Measurements from ENCODE around the gene STARD3.

STARD3 gene

GRCh38 chr17:39655105-39655504, 18.2 kb downstream of the STARD3 start:
- Histone ChIP-seq H3K27me3 (ENCODE audit: insufficient read depth, low read length) (no peaks in the 10 kb centered on the region), H3K36me3 (ENCODE audit: insufficient read depth, low read length) (peaks cover 7% of the 10 kb centered on the region; the same call in 1 of the 2 replicates)

GRCh38 chr17:39658346-39658745, 21.4 kb downstream of the STARD3 start:
- H3K36me3 ChIP-seq (ENCODE audit: insufficient read depth, low read length) = peaks cover 32% of the 10 kb centered on the region; the same call in 1 of the 2 replicates
- H3K27me3 ChIP-seq (ENCODE audit: insufficient read depth, low read length) = no peaks in the 10 kb centered on the region
- no peaks in the 10 kb centered on the region for H3K79me2 ChIP-seq (ENCODE audit: insufficient read depth, low read length)
- H3K4me3 ChIP-seq (ENCODE audit: low read depth, low read length, poor library complexity, severe bottlenecking) = no peak overlapping the region
- no peak overlapping the region for H3K27ac ChIP-seq (ENCODE audit: low read depth, low read length, poor library complexity, severe bottlenecking)
- H3K9me2 ChIP-seq (ENCODE audit: low read depth, low read length) = no peaks in the 10 kb centered on the region
- H3K4me1 ChIP-seq (ENCODE audit: insufficient read depth, low read length, severe bottlenecking) = peaks cover 5% of the 10 kb centered on the region
- no peak overlapping the region for H3K4me2 ChIP-seq (ENCODE audit: low read length)
- TF ChIP-seq EZH2 (IDR thresholded peaks at IDR 0.05; ENCODE audit: borderline replicate concordance, low read length) (no peak), CTCF (IDR thresholded peaks at IDR 0.05; ENCODE audit: low read length) (no peak)
- H3K9ac ChIP-seq (ENCODE audit: low read length) = no peak overlapping the region
- no peaks in the 10 kb centered on the region for H3K9me3 ChIP-seq (ENCODE audit: low read length)
- no peaks in the 10 kb centered on the region for H4K20me1 ChIP-seq (ENCODE audit: insufficient read depth, low read length)
- no peak overlapping the region for H2AFZ ChIP-seq (ENCODE audit: low read length)
- H3F3A ChIP-seq (ENCODE audit: insufficient read depth, low read length) = no peaks in the 10 kb centered on the region

More at GRCh38 chr17:39655105-39655504, 18.2 kb downstream of the STARD3 start:
- no peaks in the 10 kb centered on the region for H4K20me1 ChIP-seq (ENCODE audit: insufficient read depth, low read length)
- TF ChIP-seq CTCF (IDR thresholded peaks at IDR 0.05; ENCODE audit: low read length) (no peak), EZH2 (IDR thresholded peaks at IDR 0.05; ENCODE audit: borderline replicate concordance, low read length) (no peak)
- H3F3A ChIP-seq (ENCODE audit: insufficient read depth, low read length) = no peaks in the 10 kb centered on the region
- H3K9me2 ChIP-seq (ENCODE audit: low read depth, low read length) = no peaks in the 10 kb centered on the region
- no peak overlapping the region for H3K4me3 ChIP-seq (ENCODE audit: low read depth, low read length, poor library complexity, severe bottlenecking)
- no peaks in the 10 kb centered on the region for H3K79me2 ChIP-seq (ENCODE audit: insufficient read depth, low read length)
- peaks cover 18% of the 10 kb centered on the region for H3K4me1 ChIP-seq (ENCODE audit: insufficient read depth, low read length, severe bottlenecking)
- no peak overlapping the region for H3K27ac ChIP-seq (ENCODE audit: low read depth, low read length, poor library complexity, severe bottlenecking)
- H3K4me2 ChIP-seq (ENCODE audit: low read length) = no peak overlapping the region
- no peak overlapping the region for H3K9ac ChIP-seq (ENCODE audit: low read length)
- no peaks in the 10 kb centered on the region for H3K9me3 ChIP-seq (ENCODE audit: low read length)
- H2AFZ ChIP-seq (ENCODE audit: low read length) = no peak overlapping the region

- no peaks in the 10 kb centered on the region for H3K27me3 ChIP-seq (ENCODE audit: insufficient read depth, low read length)
- no peak overlapping the region for H3K4me3 ChIP-seq (ENCODE audit: low read depth, low read length, poor library complexity, severe bottlenecking)
- H3K79me2 ChIP-seq (ENCODE audit: insufficient read depth, low read length) = no peaks in the 10 kb centered on the region
- no peak overlapping the region for H2AFZ ChIP-seq (ENCODE audit: low read length)
- no peaks in the 10 kb centered on the region for H4K20me1 ChIP-seq (ENCODE audit: insufficient read depth, low read length)
- H3K4me2 ChIP-seq (ENCODE audit: low read length) = no peak overlapping the region
- H3K4me1 ChIP-seq (ENCODE audit: insufficient read depth, low read length, severe bottlenecking) = peaks cover 5% of the 10 kb centered on the region
- H3K27ac ChIP-seq (ENCODE audit: low read depth, low read length, poor library complexity, severe bottlenecking) = no peak overlapping the region
- no peaks in the 10 kb centered on the region for H3F3A ChIP-seq (ENCODE audit: insufficient read depth, low read length)
- H3K9me3 ChIP-seq (ENCODE audit: low read length) = no peaks in the 10 kb centered on the region
- H3K36me3 ChIP-seq (ENCODE audit: insufficient read depth, low read length) = peaks cover 32% of the 10 kb centered on the region; the same call in 1 of the 2 replicates
- no peak for TF ChIP-seq CTCF (IDR thresholded peaks at IDR 0.05; ENCODE audit: low read length)
- TF ChIP-seq EZH2 (IDR thresholded peaks at IDR 0.05; ENCODE audit: borderline replicate concordance, low read length) = no peak
- no peaks in the 10 kb centered on the region for H3K9me2 ChIP-seq (ENCODE audit: low read depth, low read length)
- H3K9ac ChIP-seq (ENCODE audit: low read length) = no peak overlapping the region
These were observed 21.8 kb downstream of the STARD3 start for GRCh38 chr17:39658760-39659159.
